NCI-H1105 treated with DMSO at 0.1 percent for 48 hours (cell line): ENCODE results near the gene DNAJC5.

Source experiments
- DNase-seq: peaks from one replicate; lab custom pipeline; 2025; lab: John Stamatoyannopoulos, UW

DNAJC5 gene

DNA sequence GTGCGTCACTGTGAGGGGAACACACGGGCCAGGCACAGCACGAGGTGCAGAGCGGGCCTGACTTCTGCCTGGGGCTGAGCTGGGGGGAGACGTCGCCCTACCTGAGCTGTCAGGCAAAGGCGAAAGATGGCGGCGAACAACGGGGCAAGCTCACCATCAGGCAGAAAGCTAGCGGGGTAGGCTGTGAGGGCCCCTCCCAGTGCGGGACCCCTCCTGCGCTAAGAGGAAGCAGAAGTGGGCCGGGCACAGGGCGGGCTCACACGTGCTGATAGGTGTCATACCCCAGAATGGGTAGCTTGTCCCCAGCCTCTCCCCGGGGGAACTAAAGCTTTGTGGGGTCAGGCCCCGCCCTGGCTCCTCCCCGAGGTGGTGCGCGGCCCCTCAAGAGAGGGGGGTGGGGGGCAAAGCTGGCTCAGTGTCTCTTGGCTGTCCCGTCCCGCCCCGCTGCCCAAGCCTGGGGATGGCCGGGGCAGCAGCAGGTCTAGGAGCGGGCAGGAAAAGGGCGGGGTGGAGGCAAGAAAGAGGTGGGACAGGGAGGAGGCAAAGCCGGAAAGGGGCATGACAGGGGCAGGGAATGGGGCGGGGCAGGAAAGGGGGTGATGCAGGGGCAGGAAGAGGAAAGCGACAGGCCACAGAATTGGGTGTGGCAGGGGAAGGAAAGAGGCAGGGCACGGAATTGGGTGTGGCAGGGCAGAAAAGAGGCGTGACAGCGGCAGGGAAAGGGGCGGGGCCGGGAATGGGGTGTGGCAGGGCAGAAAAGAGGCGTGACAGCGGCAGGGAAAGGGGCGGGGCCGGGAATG is 46.6 kb downstream of the DNAJC5 start:
- no peak for DNase-seq

GRCh38 chr20:63942250-63942951 is 47.5 kb downstream of the DNAJC5 start:
- DNase-seq = no peak

- no peak for DNase-seq
These were observed 48.3 kb downstream of the DNAJC5 start for GRCh38 chr20:63942969-63943807.

- DNase-seq = no peak
These were observed 48.8 kb downstream of the DNAJC5 start for GRCh38 chr20:63943808-63944077.

DNA sequence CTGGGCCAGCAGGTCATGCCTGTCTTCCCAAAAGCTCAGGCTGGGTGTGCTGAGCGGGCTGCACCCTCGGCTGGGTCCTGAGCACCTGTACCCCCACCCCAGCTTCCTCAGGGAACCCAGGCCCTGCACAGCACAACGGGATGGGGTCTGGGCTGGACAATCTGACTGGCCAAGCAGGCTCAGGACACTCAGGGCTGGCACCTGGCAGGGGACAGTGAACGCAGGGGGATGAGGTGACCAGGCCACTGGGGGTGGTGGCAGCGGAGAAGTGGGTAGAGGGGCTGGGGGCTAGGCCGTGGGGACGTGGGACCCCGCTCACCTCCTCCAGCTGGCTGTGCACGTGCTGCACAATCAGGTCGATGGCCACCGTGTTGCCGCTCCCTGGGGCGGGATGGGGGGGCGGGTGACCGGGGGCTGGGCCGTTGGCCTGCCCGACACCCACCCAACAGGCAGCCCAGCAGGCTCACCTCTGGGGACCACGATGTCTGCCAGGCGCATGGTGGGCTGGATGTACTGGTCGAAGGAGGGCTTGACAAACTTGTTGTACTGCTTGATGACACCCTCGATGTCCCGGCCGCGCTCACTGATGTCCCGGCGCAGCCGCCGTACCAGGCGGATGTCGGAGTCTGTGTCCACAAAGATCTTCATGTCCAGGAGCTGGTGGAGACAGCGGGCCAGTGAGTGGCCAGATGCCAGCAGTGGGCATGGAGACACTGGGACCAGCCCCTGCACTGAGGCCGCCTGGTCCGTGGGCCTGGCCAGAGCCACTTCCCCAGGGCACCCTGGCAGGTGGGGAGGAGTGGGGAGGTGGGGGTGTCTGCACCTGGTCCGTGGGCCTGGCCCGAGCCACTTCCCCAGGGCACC is 49.4 kb downstream of the DNAJC5 start:
- no peak for DNase-seq

DNA sequence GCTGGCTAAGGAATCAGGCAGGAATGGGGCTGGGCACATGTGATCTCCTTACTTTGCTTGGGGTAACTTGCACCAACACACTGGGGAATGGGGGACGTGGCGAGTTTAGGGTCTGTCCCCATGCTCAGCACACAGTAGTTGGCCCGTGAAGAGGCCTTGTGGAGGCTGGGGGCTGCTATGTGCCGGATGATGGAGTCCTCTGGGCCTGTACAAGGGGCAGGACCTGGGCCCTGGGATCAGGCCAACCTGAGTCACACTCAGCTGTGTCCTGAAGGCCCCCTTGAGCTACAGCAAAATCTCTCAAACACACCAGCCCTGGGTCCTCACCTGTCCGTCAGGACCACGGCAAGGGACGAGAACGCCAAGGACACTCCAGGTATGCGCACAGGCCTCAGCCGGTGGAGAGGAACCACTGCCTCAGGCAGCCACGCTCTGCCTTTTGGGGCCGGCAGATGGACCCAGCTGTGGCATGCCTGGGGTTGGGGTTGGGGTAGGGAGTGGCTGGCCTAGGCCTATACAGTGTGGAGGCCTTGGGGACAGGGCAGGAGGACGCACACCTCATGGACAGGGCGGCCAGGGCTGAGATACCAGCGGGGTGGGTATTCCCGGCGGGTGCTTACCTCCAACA is 50.2 kb downstream of the DNAJC5 start:
- no peak for DNase-seq

DNA sequence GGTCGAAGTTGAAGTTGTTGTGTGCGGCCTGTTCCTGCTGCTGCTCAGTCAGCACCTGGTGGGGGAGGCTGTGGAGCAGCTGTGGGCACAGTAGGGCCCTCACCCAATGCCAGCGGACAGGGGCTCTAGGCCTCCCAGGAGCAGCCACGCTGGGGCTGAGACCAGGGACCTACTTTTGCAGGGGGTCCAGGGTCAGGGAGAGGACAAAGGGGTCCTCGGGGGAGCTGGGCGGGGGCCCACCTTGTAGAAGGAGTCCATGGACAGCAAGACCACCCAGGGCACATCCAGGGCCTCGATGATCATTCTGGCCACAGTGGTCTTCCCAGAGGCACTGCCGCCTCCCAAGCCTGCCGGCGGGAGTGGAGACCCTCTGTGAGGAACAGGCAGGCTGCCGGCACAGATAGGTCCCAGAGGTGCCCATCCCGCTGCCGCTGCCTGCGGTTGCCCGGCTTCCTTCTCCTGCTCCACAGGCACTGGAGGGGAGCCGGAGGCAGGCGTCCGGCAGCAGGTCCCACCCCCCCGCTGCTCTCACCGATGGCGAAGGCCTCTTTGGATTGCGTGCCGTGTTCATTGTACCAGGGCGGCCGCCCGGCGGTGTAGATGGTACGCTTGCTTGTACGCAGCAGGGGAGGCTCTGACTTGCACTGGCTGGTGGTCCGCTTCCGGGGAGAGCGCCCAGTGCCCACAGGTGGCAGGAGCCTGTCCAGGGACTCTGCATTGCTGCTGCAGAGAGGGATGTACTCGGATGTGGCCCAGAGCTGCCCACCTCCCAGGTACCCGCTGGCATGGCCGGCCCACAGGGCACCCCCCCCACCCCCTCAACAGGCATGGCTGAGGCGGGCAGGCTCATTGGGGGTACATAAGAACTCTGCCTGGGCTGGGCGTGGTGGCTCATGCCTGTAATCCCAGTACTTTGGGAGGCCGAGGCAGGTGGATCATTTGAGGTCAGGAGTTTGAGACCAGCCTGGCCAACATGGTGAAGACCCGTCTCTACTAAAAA is 51.3 kb downstream of the DNAJC5 start:
- no peak for DNase-seq

DNA sequence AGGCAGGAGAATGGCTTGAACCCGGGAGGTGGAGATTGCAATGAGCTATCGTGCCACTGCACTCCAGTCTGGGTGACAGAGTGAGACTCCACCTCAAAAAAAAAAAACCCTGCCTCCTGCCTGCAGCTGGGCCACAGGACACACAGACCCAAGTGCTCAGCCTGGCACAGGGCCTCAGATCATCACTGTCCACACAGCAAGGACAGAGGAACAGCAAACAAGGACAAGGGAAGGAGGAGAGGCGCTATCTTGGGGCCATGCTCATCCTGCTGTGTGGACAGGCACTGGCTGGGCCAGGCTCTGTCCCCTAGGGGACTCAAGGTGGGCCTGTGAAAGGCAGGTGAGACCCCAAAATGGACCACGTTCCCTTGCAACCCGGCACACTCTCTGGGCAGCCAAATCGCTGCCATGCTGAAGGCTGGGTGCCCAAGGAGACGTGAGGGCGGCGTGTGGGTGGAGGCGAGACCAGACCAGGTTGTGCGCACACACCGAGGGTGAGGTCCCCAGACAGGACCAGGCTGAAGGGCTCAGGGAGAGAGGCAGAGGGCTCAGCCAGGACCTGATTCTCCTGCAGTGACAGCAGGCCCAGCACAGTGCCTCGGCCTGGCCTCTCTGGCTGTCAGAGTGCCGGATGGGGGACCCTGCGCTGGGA is 52.2 kb downstream of the DNAJC5 start:
- DNase-seq = no peak

DNA sequence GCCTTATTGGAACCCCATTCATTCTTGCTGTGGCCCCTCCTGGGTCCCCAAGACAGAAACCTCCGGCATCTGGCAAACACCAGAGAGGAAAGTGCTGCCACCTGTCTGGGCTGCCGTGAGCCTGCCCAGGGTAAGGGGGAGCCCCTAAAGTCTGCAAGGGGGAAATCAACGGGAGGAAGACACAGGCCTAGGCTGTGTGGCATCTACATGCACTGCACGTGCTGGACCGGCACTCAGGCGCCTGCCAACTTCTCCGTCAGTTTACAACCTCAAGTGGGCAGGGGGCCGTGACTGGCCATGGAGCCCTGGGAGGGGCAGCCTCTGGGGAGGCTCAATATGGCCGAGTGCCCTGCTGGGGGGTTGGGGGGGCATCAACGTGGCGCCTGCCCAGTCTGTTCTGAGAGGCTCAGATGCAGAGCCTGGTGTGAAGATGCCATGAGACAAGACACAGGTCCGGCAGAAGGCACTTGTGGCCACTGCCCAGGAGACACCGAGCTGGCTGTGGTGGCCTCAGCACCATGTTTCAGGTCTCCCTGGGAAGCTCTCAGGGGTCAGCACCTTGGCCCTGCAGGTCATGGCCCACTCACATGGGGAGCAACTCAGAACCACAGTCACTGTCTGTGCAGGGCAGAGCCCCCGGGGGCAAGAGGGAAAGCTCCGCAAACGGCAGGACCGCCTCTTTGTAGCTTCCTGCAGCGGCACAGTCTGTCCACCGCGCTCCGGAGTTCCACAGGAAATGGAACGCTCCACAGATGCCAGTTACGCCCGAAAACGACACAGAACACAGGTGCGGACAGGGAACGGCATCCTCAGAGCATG is 52.9 kb downstream of the DNAJC5 start:
- DNase-seq = no peak

DNA sequence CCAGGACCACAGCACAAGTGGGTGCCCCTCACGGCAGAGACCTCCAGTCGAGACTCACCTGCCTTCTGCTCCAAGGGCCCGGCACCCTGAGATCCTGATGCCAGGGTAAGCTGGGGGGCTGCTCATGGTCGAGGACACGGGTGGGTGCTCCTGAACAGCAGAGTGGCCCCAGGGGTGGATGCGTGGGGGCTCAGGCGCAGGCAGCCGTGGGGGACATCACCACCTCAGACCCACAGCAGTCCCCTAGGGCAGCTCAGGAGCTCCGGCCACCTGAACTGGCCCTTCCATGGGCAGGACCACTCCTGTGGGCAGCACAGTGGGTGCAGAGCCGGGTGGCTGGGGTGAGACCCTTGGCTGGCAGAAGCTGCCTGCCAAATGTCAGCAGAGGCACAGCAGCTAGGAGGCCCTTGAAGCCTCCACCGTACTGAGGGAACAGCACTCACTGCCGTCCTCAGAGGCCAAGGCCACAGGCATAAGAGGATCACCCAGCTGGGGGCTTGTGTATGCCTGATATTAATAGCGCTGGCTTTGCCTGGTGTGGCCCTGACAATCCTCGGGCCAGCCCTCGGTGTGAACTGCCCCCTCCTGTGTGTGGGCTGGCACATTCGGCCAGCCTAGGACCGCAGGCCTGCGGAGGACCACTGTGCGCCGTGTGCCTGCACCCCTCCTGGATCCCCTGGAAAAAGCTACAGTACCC is 55.9 kb downstream of the DNAJC5 start:
- DNase-seq = no peak

DNA sequence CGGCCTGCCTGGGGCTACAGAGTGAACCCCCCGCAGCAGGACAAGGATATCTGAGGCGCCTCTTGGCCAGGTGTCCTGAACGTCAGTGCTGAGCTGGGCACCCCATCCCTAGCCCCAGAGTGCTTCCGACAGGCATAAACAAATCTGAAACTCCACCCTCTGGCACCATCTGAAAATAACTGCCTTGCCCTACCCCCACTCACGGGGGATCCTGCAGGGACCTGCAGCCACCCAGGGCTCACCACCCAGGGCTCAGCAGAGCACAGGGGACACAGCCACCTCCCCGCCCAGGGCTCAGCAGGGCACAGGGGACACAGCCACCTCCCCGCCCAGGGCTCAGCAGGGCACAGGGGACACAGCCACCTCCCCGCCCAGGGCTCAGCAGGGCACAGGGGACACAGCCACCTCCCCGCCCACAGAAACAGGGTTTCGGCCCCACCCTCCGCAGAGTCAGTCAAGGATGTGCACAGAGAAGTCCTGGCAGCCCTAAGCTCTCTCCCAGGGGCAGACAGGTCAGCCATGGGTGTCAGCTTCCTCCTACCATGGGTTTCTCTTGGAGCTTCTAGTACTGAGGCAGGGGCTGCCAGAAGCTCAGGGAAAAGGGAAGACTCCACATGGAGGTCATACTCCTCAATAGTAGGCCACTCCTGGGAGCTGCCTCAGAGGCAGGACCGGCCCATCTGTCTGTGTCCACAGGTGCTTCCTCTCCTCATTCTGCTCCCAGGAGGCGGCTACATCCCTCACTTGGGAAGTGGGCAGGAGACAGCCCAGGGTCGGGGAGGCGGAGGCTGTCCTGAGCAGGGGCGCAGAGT is 56.7 kb downstream of the DNAJC5 start:
- DNase-seq = no peak

GRCh38 chr20:63952210-63952535 is 57.2 kb downstream of the DNAJC5 start:
- no peak for DNase-seq

DNA sequence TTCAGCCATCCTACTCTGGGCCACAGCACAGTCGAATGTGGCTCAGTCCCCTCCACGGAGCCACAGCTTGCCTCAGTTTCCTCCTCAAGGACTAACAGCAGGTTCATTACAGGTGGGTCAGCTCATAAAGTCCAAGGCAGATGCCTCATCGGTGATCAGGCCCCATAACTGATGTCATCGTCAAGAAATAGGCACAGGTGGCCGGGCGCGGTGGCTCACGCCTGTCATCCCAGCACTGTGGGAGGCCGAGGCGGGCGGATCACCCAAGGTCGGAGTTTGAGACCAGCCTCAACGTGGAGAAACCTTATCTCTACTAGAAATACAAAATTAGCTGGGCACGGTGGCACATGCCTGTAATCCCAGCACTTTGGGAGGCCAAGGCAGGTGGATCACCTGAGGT is 57.8 kb downstream of the DNAJC5 start:
- DNase-seq = no peak

DNA sequence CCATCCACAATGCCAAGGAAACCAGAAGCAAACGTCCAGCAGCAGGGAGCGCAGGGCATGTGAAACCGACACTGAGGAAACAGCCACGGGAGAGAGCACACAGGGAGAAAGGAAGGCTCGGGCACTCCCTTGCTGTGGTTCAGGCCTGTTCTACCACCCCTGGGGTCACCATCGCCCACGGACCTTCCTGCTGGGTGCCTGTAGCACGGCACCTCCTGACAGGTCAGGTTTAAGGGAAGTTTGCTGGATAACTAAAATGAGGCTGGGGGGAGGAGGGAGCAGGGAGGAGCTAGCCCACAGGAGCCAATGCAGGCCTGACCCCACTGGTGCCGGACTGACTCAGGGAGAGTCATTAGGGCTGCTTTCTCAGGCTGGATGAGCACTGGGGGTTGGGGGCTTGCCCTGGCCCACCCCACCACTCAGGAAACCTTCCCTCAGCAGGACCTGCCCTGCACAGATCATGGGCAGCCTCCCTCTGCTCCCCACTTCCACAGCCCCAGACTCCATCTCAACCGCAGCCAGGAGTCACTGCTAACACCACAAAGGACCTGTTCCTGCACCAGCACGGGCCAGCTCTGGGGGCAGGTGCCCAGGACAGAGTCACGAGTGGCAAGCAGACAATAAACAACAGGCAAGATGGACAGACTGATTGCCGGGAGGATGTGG is 59.0 kb downstream of the DNAJC5 start:
- DNase-seq = no peak

GRCh38 chr20:63955281-63955826 is 60.4 kb downstream of the DNAJC5 start:
- no peak for DNase-seq

DNA sequence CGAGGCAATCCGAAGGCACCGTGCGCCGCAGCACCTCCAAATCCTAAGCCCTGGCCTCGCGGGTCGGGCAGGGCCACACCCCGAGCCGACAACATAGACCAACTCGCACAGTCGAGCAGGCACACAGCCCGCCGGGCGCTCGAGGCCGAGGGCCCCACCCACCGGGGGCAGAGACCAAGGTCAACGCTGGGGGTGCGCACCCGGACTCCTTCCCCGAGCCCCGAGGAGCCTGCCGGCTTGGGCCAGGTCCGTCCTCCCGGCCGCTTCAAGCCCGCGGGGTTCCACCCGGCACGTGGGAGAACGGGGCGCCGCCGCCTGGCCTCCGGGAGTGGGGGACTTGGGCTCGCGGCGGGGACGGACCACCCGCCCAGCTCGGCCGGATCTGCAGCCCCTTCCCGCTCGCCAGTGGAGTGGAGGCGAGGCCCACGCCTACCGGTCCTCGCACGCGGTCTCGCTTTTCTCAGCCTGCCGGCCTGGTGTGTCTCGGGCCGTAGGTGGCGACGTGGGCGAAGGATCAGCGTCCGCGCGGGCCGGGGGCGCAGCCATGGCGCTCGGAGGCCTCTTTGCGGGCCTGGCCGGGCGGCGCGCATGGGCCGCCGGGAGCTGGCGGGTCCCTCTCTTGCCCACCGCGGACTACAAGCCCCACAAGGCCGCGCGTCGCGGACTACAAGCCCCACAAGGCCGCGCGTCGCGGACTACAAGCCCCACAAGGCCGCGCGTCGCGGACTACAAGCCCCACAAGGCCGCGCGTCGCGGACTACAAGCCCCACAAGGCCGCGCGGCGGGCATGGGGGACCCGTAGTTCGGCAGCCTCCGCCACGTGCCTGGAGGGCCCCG is 61.1 kb downstream of the DNAJC5 start, which contains the start of gene UCKL1:
TSS of gene UCKL1 (minus strand) at position 590 of the 837 bp plus-strand sequence. CDS start at position 546, 44 bp downstream.
- DNase-seq = peak; percentile 82
